ENCODE results near the gene TNMD. TPM values are rescaled to one million over a fixed set of nuclear protein-coding genes. Genes with fewer than 3 reads are reported as not detected.
"Not testable (repeated sequence)": the region's sequence is repeated elsewhere in the genome, so short reads cannot be mapped to it uniquely, and the experiment has no call there.

Gene TNMD
- not detected in 2 replicates for total RNA-seq

- intact Hi-C loops (cut with micrococcal nuclease) = no loop called here
Observed at GRCh38 chrX:100584611-100585010, at the start of gene TNMD. TSS of gene TNMD (plus strand) at chrX:100584936. CDS start at chrX:100585019, 83 bp downstream.

DNA sequence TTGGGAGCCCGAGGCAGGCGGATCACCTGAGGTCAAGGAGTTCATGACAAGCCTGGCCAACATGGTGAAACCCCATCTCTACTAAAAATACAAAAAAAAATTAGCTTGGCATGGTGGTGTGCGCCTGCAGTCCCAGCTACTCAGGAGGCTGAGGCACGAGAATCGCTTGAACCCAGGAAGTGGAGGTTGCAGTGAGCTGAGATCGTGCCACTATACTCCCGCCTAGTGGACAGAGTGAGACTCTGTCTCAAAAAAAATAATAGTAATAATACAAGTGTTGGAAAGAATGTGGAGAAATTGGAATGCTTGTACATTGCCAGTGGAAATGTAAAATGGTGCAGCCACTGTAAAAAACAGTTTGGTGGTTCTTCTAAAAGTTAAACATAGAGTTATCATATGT, 19.2 kb upstream of the TNMD start:
- intact Hi-C loops (cut with micrococcal nuclease) = not testable (repeated sequence)

GRCh38 chrX:100586747-100587146, 2.0 kb downstream of the TNMD start:
- intact Hi-C loops (cut with micrococcal nuclease) = no loop called here

GRCh38 chrX:100587861-100588260, 3.1 kb downstream of the TNMD start:
- intact Hi-C loops (cut with micrococcal nuclease) = no loop called here

DNA sequence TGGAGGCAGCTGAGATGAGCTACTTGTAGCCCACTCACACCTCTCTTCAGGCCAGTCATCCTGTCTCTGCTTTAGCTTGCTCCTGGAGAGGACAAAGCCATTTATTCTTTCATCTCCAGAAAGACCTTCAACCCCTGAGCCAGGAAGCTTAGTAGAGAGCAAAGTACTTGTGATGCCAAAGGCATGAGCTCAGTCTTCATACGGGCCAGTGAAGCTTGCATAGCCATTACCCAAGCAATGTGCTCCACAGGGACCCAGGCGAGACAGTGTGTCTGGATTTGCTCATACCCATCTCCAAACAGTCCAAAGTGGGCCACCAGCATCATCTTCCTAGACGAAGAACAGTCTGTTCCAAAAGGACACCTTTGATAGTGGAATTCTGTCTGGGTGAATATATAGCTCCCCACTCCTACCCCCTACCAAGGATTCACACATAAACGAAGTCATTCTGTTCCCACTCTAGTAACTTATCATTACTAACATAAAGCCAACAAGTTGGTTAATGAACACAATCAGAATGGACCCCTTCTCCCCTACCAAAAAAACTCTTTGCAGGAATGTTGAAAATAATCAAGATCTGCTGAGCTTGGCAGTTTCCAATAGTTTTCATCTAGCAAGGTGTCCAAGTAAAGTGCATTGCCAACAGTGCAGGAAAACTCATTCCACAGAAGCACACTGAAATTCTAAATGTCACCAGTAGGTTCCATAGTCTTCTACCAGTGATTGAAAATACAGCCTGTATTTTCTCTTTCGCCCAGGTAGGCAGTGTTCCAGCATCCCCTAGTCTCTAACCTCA, 6.7 kb downstream of the TNMD start:
- intact Hi-C loops (cut with micrococcal nuclease) = no loop called here

DNA sequence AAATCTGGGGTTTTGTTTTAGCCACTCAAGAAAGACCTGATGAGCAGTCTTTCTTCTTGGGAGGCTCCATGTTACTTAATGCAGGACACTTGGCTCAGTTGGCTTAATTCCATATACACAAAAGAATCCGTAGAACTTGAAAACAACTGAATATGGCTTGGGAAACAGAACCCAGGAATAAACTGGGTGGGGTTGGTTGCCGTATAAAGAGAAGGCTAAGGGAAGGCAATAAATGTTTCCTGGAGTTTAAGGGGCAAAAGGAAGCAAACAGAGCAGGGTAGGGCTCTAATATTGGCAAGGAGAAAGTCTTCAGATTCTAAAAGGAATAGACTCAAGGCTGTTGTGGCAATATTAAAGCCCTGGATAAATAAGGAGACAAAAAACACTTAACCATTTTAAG, 8.4 kb downstream of the TNMD start:
- intact Hi-C loops (cut with micrococcal nuclease) = no loop called here

GRCh38 chrX:100593581-100593980, 8.8 kb downstream of the TNMD start:
- intact Hi-C loops (cut with micrococcal nuclease) = no loop called here

DNA sequence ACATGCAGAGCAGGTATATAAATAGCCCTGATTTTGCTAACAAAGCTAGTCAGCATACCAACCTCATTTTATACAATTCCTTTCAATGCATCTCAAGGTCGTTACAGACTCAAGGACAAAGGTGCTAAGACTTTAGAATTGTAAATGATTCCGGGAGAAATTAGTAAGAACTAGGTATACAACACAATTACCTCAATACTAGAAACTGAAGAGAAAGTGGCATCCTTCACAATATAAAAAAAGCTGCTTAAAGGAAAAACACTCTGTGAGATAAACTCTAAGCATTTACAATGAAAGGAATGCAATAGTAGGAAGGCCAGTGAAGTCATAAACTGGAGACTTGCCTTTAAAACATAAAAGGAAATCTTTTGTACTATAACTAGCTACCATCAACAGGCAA, 11.9 kb downstream of the TNMD start:
- intact Hi-C loops (cut with micrococcal nuclease) = no loop called here

GRCh38 chrX:100599456-100599855, 14.7 kb downstream of the TNMD start:
- intact Hi-C loops (cut with micrococcal nuclease) = no loop called here

DNA sequence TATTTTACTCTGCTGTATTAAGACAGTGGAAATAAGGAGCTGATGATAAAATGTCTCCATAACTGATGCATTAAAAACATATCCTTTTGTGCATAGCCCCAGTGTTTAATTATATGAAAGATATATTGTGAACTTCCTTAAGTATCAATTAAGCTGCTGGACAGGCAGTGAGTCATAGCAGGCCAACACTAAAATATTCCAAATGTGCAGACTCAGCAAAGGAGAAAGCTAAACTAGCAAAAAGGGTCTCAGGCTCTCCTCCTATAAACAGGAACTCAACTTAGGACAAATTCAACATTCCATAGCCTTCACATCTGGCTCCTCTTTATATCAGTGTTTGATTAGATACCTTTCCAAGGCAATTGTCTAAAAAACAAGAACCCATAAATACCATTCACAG, 15.6 kb downstream of the TNMD start:
- intact Hi-C loops (cut with micrococcal nuclease) = no loop called here

DNA sequence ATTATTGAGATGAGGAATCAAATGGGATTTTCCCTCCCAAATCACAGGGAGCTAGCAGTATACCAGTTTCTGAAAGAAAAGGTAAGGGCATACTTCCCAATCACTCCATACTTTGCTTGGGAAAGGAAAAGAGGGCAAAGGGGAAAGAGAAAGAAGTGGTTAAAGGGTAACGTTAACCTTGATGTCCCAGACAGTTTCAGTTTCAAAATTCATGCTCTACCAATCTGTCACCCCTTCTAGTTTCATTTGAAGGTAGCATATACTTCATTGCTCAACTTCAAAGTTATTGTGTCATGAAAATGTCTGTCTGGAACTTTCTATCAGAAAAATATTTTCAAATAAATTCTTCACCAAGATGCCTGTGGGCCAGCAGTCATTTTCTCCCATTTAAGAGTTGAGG, 16.0 kb downstream of the TNMD start:
- intact Hi-C loops (cut with micrococcal nuclease) = no loop called here

- intact Hi-C loops (cut with micrococcal nuclease) = no loop called here
Observed at GRCh38 chrX:100606753-100607152, 22.0 kb downstream of the TNMD start.

- intact Hi-C loops (cut with micrococcal nuclease) = no loop called here
Observed at GRCh38 chrX:100609591-100609990, 24.9 kb downstream of the TNMD start.

DNA sequence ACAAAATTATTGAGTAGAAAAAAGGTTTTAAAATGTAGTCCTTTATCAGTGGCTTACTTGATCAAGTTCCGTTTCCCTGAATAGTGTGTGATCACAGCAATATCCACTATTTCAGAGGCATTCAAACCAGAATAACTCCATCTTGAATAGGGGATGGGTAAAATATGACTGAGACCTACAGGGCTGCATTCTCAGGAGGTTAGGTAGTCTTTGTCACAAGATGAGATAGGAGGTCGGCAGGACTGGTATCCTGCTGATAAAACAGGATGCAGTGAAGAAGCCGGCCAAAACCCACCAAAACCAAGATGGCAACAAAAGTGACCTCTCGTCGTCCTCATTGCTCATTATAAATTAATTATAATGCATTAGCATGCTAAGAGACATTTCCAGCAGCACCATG, 27.2 kb downstream of the TNMD start:
- intact Hi-C loops (cut with micrococcal nuclease) = no loop called here

GRCh38 chrX:100615005-100615404, 30.3 kb downstream of the TNMD start:
- intact Hi-C loops (cut with micrococcal nuclease) = loop anchor here (1.0 kb wide), 1 partner anchor 21 kb away; the partner anchor contains the start of gene TSPAN6

- intact Hi-C loops (cut with micrococcal nuclease) = no loop called here
Observed at GRCh38 chrX:100623001-100623400, 38.3 kb downstream of the TNMD start.

DNA sequence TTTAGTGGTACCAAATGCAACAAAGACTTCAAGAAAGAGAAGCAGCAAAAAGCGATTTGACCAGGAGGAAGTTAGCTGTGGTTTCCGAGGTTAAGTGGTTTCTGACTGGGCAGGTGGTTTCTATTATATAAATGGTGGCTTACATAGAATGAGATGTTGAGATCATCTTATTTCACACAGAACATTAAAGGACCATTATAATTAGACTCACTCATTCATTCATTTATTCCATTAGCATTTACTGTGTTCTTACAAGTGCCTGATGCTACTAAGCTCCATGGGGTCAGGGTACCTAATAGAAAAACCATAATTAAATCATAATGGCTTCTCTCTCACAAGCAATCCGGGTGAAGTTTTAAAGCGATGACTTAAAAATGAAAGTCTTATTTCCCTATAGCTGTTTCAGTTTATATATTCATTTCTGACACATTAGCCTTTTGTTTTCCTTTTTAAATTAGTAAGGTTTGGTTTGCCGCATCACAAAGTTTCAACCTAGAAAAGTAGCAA, 41.3 kb downstream of the TNMD start:
- intact Hi-C loops (cut with micrococcal nuclease) = no loop called here

- intact Hi-C loops (cut with micrococcal nuclease) = no loop called here
Observed at GRCh38 chrX:100635040-100635439, 50.3 kb downstream of the TNMD start.

- intact Hi-C loops (cut with micrococcal nuclease) = loop anchor here (1.0 to 2.0 kb wide), 4 partner anchors 21 to 755 kb away; partner anchors contain the start of gene RPL36A
Observed at GRCh38 chrX:100635989-100636320, 51.2 kb downstream of the TNMD start.

DNA sequence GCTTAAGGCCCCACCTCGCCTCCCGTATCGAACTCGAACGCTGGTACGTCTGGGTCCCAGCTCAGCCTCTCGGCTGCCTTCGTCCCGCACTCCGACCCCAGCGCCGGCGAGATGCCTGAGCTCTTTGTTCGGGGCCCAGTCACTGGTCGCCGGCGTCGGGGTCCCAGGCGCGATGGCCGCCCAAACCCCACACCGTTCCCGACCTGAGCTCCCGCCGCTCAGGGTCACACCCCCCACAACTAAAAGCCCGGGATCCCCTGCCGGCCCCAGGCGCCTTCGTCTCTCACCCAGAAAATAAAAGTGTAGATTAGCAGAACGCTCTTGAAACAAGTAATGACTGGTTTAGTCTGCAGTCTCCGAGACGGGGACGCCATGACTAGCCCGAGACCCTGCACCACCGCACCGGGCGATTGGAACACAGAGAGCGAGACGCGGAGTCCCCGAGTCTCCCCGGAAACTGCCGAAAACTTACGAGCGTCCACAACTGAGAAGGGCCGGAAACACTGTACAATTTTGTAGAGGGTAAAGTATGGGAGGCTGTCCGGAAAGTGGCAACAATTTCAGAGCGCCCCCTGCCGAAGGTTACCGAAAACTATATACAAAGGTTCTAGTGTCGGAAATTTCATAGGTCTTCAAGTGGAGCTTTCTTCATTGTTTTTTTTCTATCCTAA, 51.7 kb downstream of the TNMD start, which contains the start of gene TSPAN6:
TSS of gene TSPAN6 (minus strand) at position 486 of the 671 bp plus-strand sequence. CDS start at position 374, 112 bp downstream.
- intact Hi-C loops (cut with micrococcal nuclease) = loop anchor here (1.0 to 2.0 kb wide), 4 partner anchors 21 to 754 kb away; partner anchors contain the start of gene RPL36A

DNA sequence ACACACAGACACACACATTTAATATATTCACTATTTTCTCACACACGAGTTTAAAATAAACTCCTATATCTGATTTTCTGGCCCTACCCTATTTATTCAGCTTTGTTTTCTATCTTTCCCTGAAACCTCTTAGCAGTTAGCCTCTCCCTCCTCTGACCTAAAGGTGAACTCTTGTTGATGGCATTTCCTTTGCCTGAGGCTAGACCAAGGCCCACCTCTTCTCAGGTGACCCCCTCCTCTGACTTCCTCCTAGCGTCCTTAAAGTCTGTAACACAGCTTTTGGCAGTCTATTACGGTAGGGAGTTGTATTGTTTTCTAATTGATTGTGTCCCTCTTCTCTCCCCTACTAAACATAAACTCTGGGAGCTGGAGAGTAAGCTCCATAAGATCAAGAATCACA, 57.6 kb downstream of the TNMD start:
- intact Hi-C loops (cut with micrococcal nuclease) = no loop called here

GRCh38 chrX:100643212-100643611, 58.5 kb downstream of the TNMD start:
- intact Hi-C loops (cut with micrococcal nuclease) = no loop called here

Measured in T-helper 1 cell treated with Interleukin-12 subunit alpha and Interleukin-12 subunit beta and Interleukin-4 antibody, amounts not matched to agents 30 ng/mL and 1 ng/mL, for 36 hours (primary cell).